Fibroblast of lung (primary cell): ENCODE measurements around the gene TMEM175.

ENCODE experiments used
- CTCF ChIP-seq, 2 donors: IDR thresholded peaks in 1 of 2; conservative IDR thresholded peaks in 1 of 2; 1 replicate in 1 of 2; 2 replicates in 1 of 2; pipeline ENCODE4 v1.5.1; 2011 to 2012; ENCODE audit warnings: low read length in 2 of 2, control low read depth in 1 of 2, inconsistent platforms in 1 of 2, low read depth in 1 of 2, mild to moderate bottlenecking in 1 of 2
- EZH2 ChIP-seq: IDR thresholded peaks from 2 replicates; pipeline ENCODE4 v1.5.1; 2012; ENCODE audit warnings: low read length, control low read depth, mild to moderate bottlenecking; ENCODE audit errors: missing control alignments

GRCh38 chr4:899556-899906 is 32.7 kb upstream of the TMEM175 start:
- TF ChIP-seq CTCF (conservative IDR thresholded peaks at IDR 0.05 in 1 of 2, IDR thresholded peaks at IDR 0.05 in 1 of 2; ENCODE audit: low read depth in 1 of 2, low read length in 2 of 2) (no peak), EZH2 (no peak)
